ENCODE measurements around the gene LEPR.
A peak's percentile ranks its signal among the peaks of the same experiment; 100 is the strongest.

LEPR gene

DNA sequence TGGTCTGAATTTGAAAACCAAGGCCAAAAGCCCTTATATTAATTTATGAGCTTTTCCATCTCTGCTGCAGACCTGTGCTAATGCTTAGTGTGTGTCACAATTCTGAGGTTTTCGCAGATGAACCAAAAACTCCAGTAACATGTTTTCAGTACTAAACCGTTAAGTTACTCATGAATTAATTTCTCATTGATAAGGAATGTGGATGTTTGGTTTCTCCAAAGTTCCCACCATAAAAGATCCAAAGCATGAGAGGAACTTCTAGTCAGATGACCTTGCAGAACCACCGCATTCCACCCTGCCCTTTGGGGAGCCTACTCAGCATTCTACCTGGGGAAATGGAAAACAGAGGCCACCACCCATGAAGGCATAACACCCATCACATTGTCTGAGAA is 7.5 kb upstream of the LEPR start:
- peak; percentile 97 for DNase-seq

DNA sequence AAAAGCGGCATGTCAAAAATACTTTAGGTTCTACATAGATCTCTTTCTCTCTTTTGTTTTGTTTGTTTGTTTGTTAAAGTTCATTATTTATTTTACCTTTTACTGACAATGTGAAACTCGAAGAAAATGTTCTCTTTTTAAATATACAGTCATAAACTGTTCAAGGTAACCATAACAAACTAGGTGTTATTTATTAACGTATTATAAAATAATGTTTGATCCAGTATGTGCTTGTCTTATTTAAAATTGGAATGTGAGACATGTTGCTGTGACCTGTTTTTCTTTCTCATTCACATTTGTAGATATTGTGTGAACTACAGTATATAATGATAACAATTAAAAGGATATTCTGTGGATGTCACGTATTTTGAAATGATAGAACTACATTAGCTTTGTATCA is 5.9 kb upstream of the LEPR start:
- peak; percentile 44 for DNase-seq

DNA sequence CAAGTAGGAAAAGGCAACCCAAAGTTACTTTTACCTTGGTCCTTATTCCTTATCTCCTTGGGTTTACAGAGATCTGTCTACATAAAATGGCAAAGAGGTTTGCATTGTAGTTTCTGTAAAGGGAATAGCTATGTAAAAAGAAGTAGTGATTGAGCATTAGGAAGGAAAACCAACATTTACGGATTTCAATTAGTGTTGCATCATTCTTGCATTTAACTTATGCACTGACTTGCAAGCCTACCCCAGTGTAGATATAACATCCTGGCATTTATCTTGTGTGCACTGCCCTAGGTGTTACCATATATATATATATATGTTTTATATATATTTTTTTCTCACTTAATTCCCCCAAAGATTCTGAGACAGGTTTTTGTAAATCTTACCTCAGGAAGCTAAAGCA is 3.7 kb upstream of the LEPR start:
- DNase-seq, result no peak

GRCh38 chr1:65417729-65418128 is 2.7 kb upstream of the LEPR start:
- DNase-seq, result peak; percentile 71

DNA sequence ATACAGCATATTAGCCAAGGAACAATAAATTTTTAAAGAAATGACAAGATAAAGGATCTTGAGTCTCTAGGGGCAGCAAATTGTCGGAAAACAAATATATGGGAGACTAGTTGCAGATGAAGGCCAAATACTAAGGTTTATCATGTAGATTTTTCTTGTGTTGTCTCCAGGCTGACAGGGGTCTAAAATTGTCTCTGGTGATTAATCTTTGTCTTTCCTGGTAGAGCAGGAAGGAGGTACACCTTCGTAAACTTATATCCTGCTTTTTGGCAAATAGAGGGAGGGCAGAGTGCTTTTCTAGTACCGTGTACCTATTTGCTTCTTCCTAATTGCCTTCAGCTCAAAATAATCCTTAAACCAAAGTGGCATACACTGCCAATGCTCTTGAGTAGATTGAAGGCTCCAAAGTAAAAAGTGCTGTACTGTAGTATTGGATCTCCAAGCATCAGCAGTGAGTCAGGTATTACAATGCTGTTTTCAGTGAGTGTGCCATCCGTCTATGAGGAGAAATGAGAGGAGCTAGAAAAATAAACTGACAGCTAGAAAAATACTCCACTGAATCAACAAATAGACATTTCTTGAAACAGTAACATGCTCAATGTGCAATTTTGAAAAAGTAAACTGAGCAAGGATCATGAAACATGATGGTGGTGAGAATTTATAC is 1.8 kb upstream of the LEPR start:
- DNase-seq, result peak; percentile 56

DNA sequence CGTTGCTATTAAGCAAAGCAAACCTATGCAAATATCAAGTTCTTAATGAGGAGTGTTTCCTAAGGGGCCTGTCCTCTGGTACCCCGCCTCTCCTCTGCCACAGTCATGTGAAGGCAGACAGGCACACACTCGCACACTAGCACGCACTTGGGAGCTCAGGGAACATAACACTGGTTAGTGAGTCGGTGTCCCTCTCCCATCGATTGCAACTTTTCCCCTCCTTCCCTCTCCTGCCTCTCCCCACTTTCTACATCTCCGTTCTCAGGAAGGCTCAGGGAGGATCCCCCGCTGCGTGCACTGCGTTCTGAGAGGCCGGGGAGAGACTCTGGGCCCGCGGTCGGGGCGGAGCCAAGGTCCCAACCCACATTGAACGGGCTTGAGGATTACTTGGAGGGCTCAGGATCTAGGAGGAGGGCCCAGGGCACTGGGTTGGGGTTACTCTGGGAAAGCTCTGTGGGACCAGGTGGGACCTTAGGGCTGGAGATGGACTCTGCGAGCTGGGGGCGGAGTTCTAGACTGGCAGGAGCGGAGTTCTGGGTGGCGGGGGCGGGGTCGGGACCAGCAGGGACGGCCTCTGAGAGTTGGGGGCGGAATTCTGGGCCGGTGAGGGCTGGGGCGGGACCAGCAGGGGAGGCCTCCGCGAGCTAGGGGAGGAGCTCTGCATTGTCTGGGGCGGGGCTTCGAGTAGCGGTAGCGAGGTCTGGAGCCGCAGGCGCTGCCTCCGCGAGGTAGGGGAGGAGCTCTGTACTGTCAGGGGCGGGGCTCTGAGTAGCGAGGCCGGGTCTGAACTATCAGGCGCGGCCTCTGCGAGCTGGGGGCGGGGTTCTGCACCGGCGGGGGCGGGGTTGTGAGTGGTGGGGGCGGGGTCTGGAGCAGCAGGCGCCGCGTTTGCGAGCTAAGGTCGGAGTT is 533 bp upstream of the LEPR start:
- DNase-seq, result peak; percentile 98

- no peak for DNase-seq
These were observed 1.0 kb downstream of the LEPR start for GRCh38 chr1:65421351-65422025.

GRCh38 chr1:65422241-65423203 is 2.1 kb downstream of the LEPR start:
- DNase-seq, result peak; percentile 56

DNA sequence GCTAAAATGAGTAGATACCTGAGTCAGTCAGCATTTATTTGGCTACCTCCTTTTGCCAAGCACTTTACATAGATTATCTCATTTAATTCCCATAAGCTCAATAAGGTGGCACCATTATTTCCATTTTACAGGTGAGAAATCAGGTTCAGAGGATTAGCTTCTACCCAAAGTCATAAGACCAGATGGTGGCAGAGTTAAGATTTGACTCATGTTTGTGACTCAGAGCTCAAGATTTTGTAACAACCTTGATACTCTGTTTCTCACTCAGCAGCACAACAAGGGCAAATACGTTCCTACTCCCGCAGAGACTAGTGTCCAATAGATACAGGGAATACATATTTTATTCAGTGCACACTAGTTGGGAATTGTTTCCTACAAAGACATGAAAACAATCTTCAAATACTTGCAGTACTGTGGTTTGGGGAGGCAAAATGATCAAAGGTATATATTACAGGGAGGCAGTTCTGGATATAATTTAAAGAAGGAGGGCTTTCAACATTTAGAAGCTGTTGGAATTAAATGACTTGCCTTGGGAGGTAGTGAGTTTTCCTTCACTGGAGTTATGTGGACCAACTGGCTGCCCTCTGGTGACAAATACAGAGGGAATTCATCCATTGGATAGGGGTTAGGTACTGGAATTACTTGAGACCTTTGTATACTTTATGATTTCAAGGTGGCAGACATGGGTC is 3.6 kb downstream of the LEPR start:
- DNase-seq, result peak; percentile 88

DNA sequence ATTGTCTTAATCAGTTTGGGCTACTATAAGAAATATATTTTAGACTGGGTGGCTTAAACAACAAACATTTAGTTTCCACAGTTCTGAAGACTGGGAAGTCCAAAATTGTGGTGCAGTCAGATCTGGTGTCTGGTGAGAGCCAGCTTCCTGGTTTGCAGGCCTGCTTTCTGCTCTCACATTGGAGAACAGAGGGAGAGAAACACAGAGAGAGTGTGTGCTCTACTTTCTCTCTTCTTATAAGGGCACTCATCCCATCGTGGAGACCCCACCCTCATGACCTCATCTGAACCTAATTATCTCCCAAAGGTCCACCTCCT is 4.1 kb downstream of the LEPR start:
- DNase-seq, result no peak

DNA sequence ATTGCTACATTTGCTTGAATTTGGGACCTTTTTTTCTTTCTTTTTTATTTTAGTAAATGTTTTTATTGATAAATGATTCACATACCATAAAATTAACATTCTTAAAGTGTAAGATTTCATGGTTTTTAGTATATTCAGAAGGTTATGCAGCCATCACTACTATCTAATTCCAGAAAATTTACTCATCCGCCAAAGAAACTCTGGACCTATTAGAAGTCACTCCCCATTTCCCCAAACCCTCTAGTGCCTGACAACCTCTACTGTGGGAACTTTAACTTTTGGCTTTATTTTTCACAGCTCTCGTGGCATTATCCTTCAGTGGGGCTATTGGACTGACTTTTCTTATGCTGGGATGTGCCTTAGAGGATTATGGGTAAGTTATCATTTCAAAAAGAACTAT is 4.5 kb downstream of the LEPR start:
- no peak for DNase-seq

DNA sequence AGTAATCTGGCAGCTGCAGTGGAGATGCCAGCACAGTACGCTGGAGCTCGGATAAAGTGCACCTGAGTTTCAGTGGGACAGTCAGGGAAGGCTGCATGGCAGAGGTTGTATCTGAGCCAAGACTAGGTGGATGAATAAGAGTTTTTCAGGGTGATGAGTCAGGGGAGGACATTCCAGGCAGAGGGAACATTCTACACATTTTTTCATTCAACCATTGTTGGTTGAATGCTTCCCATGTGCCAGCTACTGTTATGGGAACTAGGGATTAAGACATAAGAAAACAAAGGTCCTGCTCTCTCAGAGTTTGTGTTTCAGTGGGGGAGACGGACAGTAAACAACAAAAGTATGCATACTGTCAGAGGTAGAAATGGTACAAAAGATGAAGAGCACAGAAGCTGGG is 5.2 kb downstream of the LEPR start:
- peak; percentile 98 for DNase-seq

DNA sequence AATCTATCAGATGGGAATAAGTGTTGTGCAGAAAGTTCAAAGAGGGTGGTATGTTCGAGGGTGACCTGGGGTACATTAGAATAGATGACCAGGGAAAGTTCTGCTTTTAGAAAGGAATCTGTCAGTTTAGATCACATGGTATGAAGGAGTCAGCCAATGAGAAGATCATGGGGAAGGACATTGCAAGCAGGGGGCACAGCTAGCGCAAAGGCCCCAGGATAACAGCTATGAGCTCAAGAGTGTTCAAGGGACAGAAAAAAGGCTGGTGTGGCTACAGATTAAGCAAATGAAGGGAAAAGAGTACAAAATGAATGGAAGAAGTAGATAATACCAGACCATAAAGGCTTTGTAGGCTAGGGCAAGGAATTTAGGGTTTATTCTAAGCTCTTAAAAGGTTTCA is 8.6 kb downstream of the LEPR start:
- DNase-seq, result no peak

DNA sequence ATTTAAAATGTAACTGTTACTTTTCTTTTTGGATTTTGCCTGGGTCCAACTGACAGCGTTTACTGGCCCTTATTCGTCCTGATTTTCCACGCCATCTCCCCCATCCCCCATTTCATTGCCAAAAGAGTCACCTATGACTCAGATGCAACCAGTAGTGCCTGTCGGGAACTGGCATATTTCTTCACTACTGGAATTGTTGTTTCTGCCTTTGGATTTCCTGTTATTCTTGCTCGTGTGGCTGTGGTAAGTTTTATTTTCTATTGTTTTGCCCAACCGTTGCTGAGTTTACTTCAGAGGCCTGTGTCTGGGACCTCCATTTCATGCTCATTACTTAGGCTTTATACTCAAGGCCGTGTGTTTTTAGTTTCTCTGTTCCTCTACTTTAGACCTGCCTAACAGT is 9.3 kb downstream of the LEPR start:
- peak; percentile 92 for DNase-seq

DNA sequence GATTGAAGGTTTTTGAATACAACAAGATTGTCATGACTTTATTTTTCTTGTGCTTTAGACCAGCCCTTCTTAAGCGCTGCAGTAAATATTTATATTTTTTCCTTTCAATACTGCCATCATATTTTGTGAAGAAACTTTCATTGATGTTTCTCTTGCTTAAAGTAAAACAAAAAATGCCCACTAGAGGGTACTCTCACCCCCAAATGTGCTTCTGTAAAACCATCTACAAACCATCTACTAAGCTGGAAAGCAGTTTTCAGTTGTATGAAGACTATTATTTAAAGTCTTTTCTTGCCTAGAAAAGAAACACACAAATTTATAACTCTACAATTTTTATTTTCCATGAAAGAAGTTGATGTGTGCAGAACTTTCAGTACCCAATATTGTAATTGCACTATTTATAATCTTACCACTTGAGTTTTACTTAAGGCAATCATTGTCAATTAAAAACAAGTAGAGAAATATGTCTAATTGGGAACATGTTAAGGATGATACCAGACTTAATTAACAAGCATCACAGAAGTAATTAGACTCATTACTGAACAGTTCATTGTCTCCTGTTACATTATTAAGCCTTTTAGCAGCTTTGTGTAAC is 10.7 kb downstream of the LEPR start:
- DNase-seq, result peak; percentile 47

- no peak for DNase-seq
These were observed 12.4 kb downstream of the LEPR start for GRCh38 chr1:65432918-65433317.

- DNase-seq, result no peak
These were observed 13.8 kb downstream of the LEPR start for GRCh38 chr1:65434255-65434654.

DNA sequence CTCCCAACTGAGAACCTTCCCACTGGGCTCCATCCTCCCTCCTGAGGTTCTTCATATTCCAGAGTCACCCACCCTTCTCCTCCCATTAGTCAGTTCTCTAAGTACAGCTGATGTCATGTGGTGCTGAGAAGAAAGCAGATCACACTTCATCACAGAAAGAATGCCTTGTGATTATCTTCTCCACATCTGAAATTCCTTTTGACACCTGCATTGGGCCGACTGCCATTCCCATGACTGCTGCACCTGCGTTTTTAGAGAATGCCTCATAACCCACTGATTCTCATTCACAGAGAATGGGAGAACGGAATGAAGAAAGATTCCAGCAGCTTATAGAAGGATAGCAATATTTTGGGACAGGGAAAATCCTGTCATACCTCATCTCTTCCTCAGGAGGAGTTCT is 14.3 kb downstream of the LEPR start:
- no peak for DNase-seq

GRCh38 chr1:65435987-65436386 is 15.5 kb downstream of the LEPR start:
- peak; percentile 17 for DNase-seq

- no peak for DNase-seq
These were observed 17.1 kb downstream of the LEPR start for GRCh38 chr1:65437616-65438015.

DNA sequence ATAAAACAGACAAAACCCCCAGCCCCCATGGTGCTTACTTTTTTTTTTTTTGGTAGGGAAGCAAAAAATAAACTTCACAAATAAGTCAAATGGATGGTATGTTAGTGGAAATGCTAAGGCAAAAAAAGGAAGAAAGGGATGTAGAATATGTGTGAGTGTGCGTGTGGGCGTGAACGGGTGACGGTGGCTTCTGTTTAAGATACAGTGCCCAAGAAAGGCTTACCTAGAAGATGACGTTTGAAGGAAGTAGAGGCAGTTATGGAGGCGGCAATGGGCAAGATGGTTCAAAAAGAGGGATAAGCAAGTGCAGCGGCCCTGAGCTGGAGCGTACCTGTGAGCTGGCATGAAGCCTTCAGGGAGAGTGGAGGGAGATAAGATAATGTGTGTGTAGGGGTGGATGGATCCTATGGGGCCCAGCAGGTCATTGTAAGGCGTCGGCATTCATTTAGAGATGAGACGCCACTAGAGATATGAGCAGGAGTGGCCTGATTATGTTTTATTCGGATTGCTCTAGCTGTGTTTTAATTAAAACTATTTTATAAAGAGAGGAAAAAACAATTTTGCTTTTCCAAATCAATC is 19.9 kb downstream of the LEPR start:
- no peak for DNase-seq

Measured in kidney glomerular epithelial cell (primary cell).